H1 (cell line): ENCODE data around the gene ARMC7. TPM values are rescaled to one million over a fixed set of nuclear protein-coding genes. Genes with fewer than 3 reads are reported as not detected.
"Not testable (repeated sequence)": the region's sequence is repeated elsewhere in the genome, so short reads cannot be mapped to it uniquely, and the experiment has no call there.

Source experiments
- CTCF ChIA-PET: fragments of 300-600 bp; sonication (Branson Sonifier 250); formaldehyde crosslinking; loops from one replicate; lab custom pipeline; 2021; ENCODE audit not compliant: partially characterized antibody; lab: Charles Lee
- POLR2A ChIA-PET: fragments of 300-600 bp; sonication (Branson Sonifier 250); formaldehyde crosslinking; loops from one replicate; lab custom pipeline; 2021; ENCODE audit warnings: inconsistent platforms; ENCODE audit not compliant: partially characterized antibody; lab: Charles Lee
- DNase-seq, 2 experiments: peaks; one replicate each; pipeline versions ENCODE4 v3.0.0 to v3.0.0-alpha.2; 2010 to 2022; ENCODE audit warnings: low spot score in 2 of 2, low read depth in 1 of 2, mixed read lengths in 1 of 2
- FAIRE-seq: peaks from 2 replicates; lab custom pipeline; 2011; peaks lifted over from hg19 to GRCh38; lab: Jason Lieb, UNC
- H2AFZ ChIP-seq: 2 replicates; pipeline ENCODE4 v1.8.1; 2012; ENCODE audit warnings: low read length, inconsistent platforms
- H2AK5ac ChIP-seq: 2 replicates; pipeline ENCODE4 v1.6.1; 2013; ENCODE audit warnings: low read depth, low read length
- H2BK120ac ChIP-seq: replicated peaks from 2 replicates; pipeline ENCODE3; 2013; ENCODE audit warnings: low read depth, low read length, inconsistent platforms
- H2BK12ac ChIP-seq: 2 replicates; pipeline ENCODE4 v1.6.1; 2013; ENCODE audit warnings: low read depth, low read length
- H2BK15ac ChIP-seq: 2 replicates; pipeline ENCODE4 v1.6.1; 2013; ENCODE audit warnings: low read length
- H2BK20ac ChIP-seq: 2 replicates; pipeline ENCODE4 v1.6.1; 2013; ENCODE audit warnings: low read length
- H2BK5ac ChIP-seq: 2 replicates; pipeline ENCODE4 v1.6.1; 2013; ENCODE audit warnings: low read depth, low read length
- H3K14ac ChIP-seq: 2 replicates; pipeline ENCODE4 v1.6.1; 2013; ENCODE audit warnings: inconsistent platforms; ENCODE audit not compliant: insufficient read length
- H3K18ac ChIP-seq: 2 replicates; pipeline ENCODE4 v1.6.1; 2013; ENCODE audit warnings: low read length; ENCODE audit errors: extremely low read depth
- H3K23ac ChIP-seq: 2 replicates; pipeline ENCODE4 v1.6.1; 2013; ENCODE audit warnings: inconsistent platforms; ENCODE audit not compliant: insufficient read length
- H3K23me2 ChIP-seq: 2 replicates; pipeline ENCODE4 v1.6.1; 2013; ENCODE audit warnings: low read depth, low read length
- H3K27ac ChIP-seq: 2 replicates; pipeline ENCODE4 v1.6.1; 2011; ENCODE audit warnings: low read depth, low read length, inconsistent platforms
- H3K27me3 ChIP-seq, 4 experiments: replicated peaks in 1 of 4; 1 replicate in 1 of 4; 2 replicates in 3 of 4; pipeline versions ENCODE4 v1.6.1 to v1.8.1; 2011 to 2013; ENCODE audit warnings: low read length in 3 of 4, mild to moderate bottlenecking in 3 of 4, inconsistent platforms in 2 of 4, mixed read lengths in 2 of 4, moderate library complexity in 1 of 4; ENCODE audit not compliant: control insufficient read depth in 3 of 4, insufficient read depth in 3 of 4; ENCODE audit errors: extremely low read depth in 1 of 4
- H3K36me3 ChIP-seq, 4 experiments: 2 replicates each; pipeline versions ENCODE4 v1.6.1 to v1.8.1; 2011 to 2013; ENCODE audit warnings: mild to moderate bottlenecking in 4 of 4, low read length in 3 of 4, moderate library complexity in 2 of 4, control low read depth in 1 of 4, inconsistent platforms in 1 of 4; ENCODE audit not compliant: insufficient read depth in 4 of 4, control insufficient read depth in 2 of 4
- H3K4ac ChIP-seq: replicated peaks from 2 replicates; pipeline ENCODE3; 2013; ENCODE audit warnings: low read length, low read depth, mixed read lengths, inconsistent platforms; ENCODE audit not compliant: insufficient read length
- H3K4me1 ChIP-seq, 4 experiments: replicated peaks in 1 of 4; 1 replicate in 1 of 4; 2 replicates in 3 of 4; pipeline versions ENCODE4 v1.6.1 to v1.8.1; 2011 to 2013; ENCODE audit warnings: low read length in 3 of 4, inconsistent platforms in 2 of 4, mixed read lengths in 1 of 4; ENCODE audit not compliant: insufficient read depth in 4 of 4, control insufficient read depth in 3 of 4
- H3K4me2 ChIP-seq, 2 experiments: 2 replicates each; pipeline versions ENCODE4 v1.6.1 to v1.8.1; 2011 to 2013; ENCODE audit warnings: low read depth in 2 of 2, low read length in 2 of 2, control low read depth in 1 of 2, inconsistent platforms in 1 of 2, mild to moderate bottlenecking in 1 of 2; ENCODE audit not compliant: insufficient read depth in 1 of 2
- H3K4me3 ChIP-seq, 4 experiments: fragments of 200-600, 300-600 bp in 1 of 4; sonication (generic), shearing (Covaris generic), sonication (Bioruptor Twin) in 1 of 4; 2 replicates each; pipeline versions ENCODE4 v1.5.1 to v1.8.1; 2011 to 2016; ENCODE audit warnings: low read length in 4 of 4, low read depth in 3 of 4, control low read depth in 2 of 4, inconsistent platforms in 2 of 4, mild to moderate bottlenecking in 2 of 4, mixed read lengths in 1 of 4, moderate library complexity in 1 of 4; ENCODE audit not compliant: insufficient read depth in 2 of 4; ENCODE audit errors: extremely low read depth in 1 of 4
- H3K56ac ChIP-seq: replicated peaks from 2 replicates; pipeline ENCODE3; 2013; ENCODE audit warnings: low read depth, mild to moderate bottlenecking, mixed read lengths, low read length, inconsistent platforms; ENCODE audit not compliant: insufficient read length
- H3K79me1 ChIP-seq: 2 replicates; pipeline ENCODE4 v1.6.1; 2013; ENCODE audit warnings: low read depth, low read length, control low read depth
- H3K79me2 ChIP-seq, 2 experiments: 2 replicates each; pipeline versions ENCODE4 v1.6.1 to v1.8.1; 2012 to 2013; ENCODE audit warnings: low read length in 2 of 2, mild to moderate bottlenecking in 2 of 2, inconsistent platforms in 1 of 2; ENCODE audit not compliant: insufficient read depth in 2 of 2, control insufficient read depth in 1 of 2
- H3K9ac ChIP-seq, 4 experiments: replicated peaks in 1 of 4; 1 replicate in 1 of 4; 2 replicates in 3 of 4; pipeline versions ENCODE4 v1.6.1 to v1.8.1; 2011 to 2013; ENCODE audit warnings: low read depth in 3 of 4, low read length in 3 of 4, control low read depth in 2 of 4, mild to moderate bottlenecking in 2 of 4, moderate library complexity in 2 of 4, inconsistent platforms in 1 of 4; ENCODE audit errors: extremely low read depth in 1 of 4
- H3K9me3 ChIP-seq, 2 experiments: 2 replicates each; pipeline versions ENCODE4 v1.6.1 to v1.8.1; 2012 to 2013; ENCODE audit warnings: mild to moderate bottlenecking in 2 of 2, moderate library complexity in 2 of 2, control low read depth in 1 of 2, inconsistent platforms in 1 of 2, low read depth in 1 of 2, low read length in 1 of 2, mixed read lengths in 1 of 2; ENCODE audit not compliant: insufficient read depth in 2 of 2
- H4K20me1 ChIP-seq, 2 experiments: replicated peaks in 1 of 2; 2 replicates each; pipeline versions ENCODE3 to v1.8.1; 2011 to 2013; ENCODE audit warnings: inconsistent platforms in 2 of 2, low read length in 2 of 2, mild to moderate bottlenecking in 1 of 2; ENCODE audit not compliant: insufficient read depth in 2 of 2, control insufficient read depth in 1 of 2
- H4K5ac ChIP-seq: 2 replicates; pipeline ENCODE4 v1.6.1; 2013; ENCODE audit warnings: low read length, low read depth, mixed read lengths, inconsistent platforms; ENCODE audit not compliant: insufficient read length
- H4K8ac ChIP-seq: 2 replicates; pipeline ENCODE4 v1.8.0; 2013; ENCODE audit warnings: mild to moderate bottlenecking, moderate library complexity, low read length, inconsistent platforms; ENCODE audit not compliant: insufficient read depth; ENCODE audit errors: extremely low read depth
- H4K91ac ChIP-seq: replicated peaks from 2 replicates; pipeline ENCODE3; 2013; ENCODE audit warnings: low read length, mixed read lengths, inconsistent platforms; ENCODE audit not compliant: insufficient read length
- WGBS, 2 experiments: shearing (Covaris generic) in 1 of 2; methylation state at CpG; one replicate each; pipeline versions ENCODE4 v1.1.6 to v1.1.7; 2013 to 2015; ENCODE audit warnings: low lambda C conversion rate in 2 of 2, mixed read lengths in 2 of 2, inconsistent platforms in 1 of 2, low coverage in 1 of 2, missing lambda C conversion rate in 1 of 2; ENCODE audit not compliant: insufficient replicate concordance in 2 of 2, insufficient coverage in 1 of 2, insufficient read length in 1 of 2; ENCODE audit errors: extremely low coverage in 1 of 2, missing lambda C conversion rate in 1 of 2; 5-methylcytosine and 5-hydroxymethylcytosine counted together
- polyA plus RNA-seq, 7 experiments: library from polyadenylated mRNA; depleted of rRNA in 3 of 7; stranded (reverse) in 5 of 7; unstranded in 2 of 7; fragments of >200 nt in 5 of 7; fragments of 200-250 nt in 2 of 7; gene quantifications; 1 replicate in 5 of 7; 2 replicates in 1 of 7; 4 replicates in 1 of 7; pipeline versions ENCODE4 v1.2.1 to v1.2.3, GENCODE V29; 2011 to 2013; ENCODE audit warnings: missing spikeins in 2 of 7, mixed read lengths in 2 of 7
- total RNA-seq: library from RNA; stranded (reverse); fragmentation: NEBNext Ultra II Directional; extraction: Animal tissue kit (Norgen Biotek cat#: 25700); gene quantifications from 2 replicates; pipeline ENCODE4 v1.2.1, GENCODE V29; 2021

Gene ARMC7
- total and polyA plus RNA-seq, 2 of the 8 experiments (the other 6 are each of a cell fraction or from before 2014, with no cell fraction given): 9.8 to 13.6 TPM

DNA sequence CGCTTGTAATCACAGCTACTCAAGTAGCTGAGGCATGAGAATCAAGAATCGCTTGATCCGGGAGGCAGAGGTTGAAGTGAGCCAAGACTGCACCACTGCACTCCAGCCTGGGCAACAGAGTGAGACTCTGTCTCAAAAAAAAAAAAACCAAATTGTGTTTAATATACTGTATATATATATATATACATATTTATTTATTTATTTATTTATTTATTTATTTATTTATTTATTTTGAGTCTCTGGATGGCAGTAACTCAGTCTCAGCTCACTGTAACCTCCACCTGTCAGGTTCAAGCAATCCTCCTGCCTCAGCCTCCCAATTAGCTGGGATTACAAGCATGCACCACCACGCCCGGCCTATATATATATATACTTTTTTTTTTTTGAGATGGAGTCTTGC, 36.9 kb upstream of the ARMC7 start:
- H3K18ac ChIP-seq, H3K79me1 ChIP-seq, H3K4me2 ChIP-seq, H2BK15ac ChIP-seq, H3K27ac ChIP-seq, H4K5ac ChIP-seq, H3K14ac ChIP-seq, H3K4me1 ChIP-seq, FAIRE-seq, H3K9me3 ChIP-seq, H4K20me1 ChIP-seq, H2AK5ac ChIP-seq, H2AFZ ChIP-seq, DNase-seq, H3K23me2 ChIP-seq, H3K23ac ChIP-seq, H3K27me3 ChIP-seq, H3K79me2 ChIP-seq, H3K9ac ChIP-seq, H4K8ac ChIP-seq, H4K91ac ChIP-seq, H2BK12ac ChIP-seq, H3K4me3 ChIP-seq, H3K56ac ChIP-seq, H3K4ac ChIP-seq, H3K36me3 ChIP-seq, H2BK120ac ChIP-seq, H2BK20ac ChIP-seq, H2BK5ac ChIP-seq: not testable (repeated sequence)
- ChIA-PET CTCF (interaction anchor here (0.6 to 7.3 kb wide), 11 partner anchors 9 to 209 kb away, joined by 3 to 64 read pairs (median 5); partner anchors contain the start of gene SLC16A5), POLR2A (interaction anchor here (0.7 to 2.0 kb wide), 3 partner anchors 16 to 305 kb away, joined by 3 to 6 read pairs (median 5); no protein-coding TSS in a partner anchor)
- 96% methylated on average over 5 of the region's 5 CpGs; no CpG with 5 or more reads in 1 of the 2 experiments for WGBS, 2 experiments
